GM12878 (cell line): ENCODE results near the gene NRG3. TPM values are rescaled to one million over a fixed set of nuclear protein-coding genes. Genes with fewer than 3 reads are reported as not detected.

ENCODE experiments used
- ATAC-seq: fragments of 200-7000 bp; cut with Tn5 transposase; 3 replicates; pipeline ENCODE4 v1.9.1; 2020; ENCODE audit warnings: mild to moderate bottlenecking, moderate library complexity
- BruUV-seq: library from RNA; stranded (reverse); fragments of 400-500 nt; replicated peaks from 2 replicates; lab custom pipeline; 2021; lab: Mats Ljungman, UMichigan
- CTCF ChIA-PET: fragments of 300-600 bp; sonication (Branson Sonifier 250); formaldehyde crosslinking; extraction: SDS; loops from one replicate; lab custom pipeline; 2021; ENCODE audit warnings: inconsistent platforms; lab: Yijun Ruan, JAX
- POLR2A ChIA-PET: fragments of 350-600 bp; formaldehyde crosslinking; extraction: SDS; loops from one replicate; lab custom pipeline; 2021; ENCODE audit warnings: inconsistent platforms; lab: Charles Lee
- RAD21 ChIA-PET: fragments of 300-600 bp; sonication (Branson Sonifier 250); formaldehyde crosslinking; loops from one replicate; lab custom pipeline; 2023; ENCODE audit warnings: antibody characterized with exemption; ENCODE audit not compliant: unreplicated experiment; lab: Charles Lee
- SMC1A ChIA-PET: fragments of 300-600 bp; sonication (Branson Sonifier 250); formaldehyde crosslinking; loops from one replicate; lab custom pipeline; 2023; ENCODE audit not compliant: unreplicated experiment, uncharacterized antibody; lab: Charles Lee
- DNase-seq: peaks from one replicate; pipeline ENCODE4 v3.0.0-alpha.2; 2011; ENCODE audit warnings: low read depth, low spot score
- FAIRE-seq: peaks from 3 replicates; lab custom pipeline; 2011; peaks lifted over from hg19 to GRCh38; lab: Jason Lieb, UNC
- H2AFZ ChIP-seq: 2 replicates; pipeline ENCODE4 v1.6.0; 2011; ENCODE audit warnings: low read depth, low read length, control low read depth; ENCODE audit not compliant: control insufficient read depth
- H3K27ac ChIP-seq: 2 replicates; pipeline ENCODE4 v1.5.1; 2011; ENCODE audit warnings: control low read depth; ENCODE audit not compliant: control insufficient read depth, insufficient read depth
- H3K27me3 ChIP-seq, 2 experiments: replicated peaks in 1 of 2; 2 replicates each; pipeline versions ENCODE4 v1.6.0 to v1.6.1; 2011; ENCODE audit warnings: low read length in 1 of 2; ENCODE audit not compliant: control insufficient read depth in 2 of 2, insufficient read depth in 2 of 2
- H3K36me3 ChIP-seq, 2 experiments: 2 replicates each; pipeline ENCODE4 v1.5.1; 2011; ENCODE audit warnings: low read length in 1 of 2; ENCODE audit not compliant: control insufficient read depth in 2 of 2, insufficient read depth in 2 of 2
- H3K4me1 ChIP-seq: 2 replicates; pipeline ENCODE4 v1.6.1; 2011; ENCODE audit warnings: mild to moderate bottlenecking, low read length, moderate library complexity, mixed read lengths; ENCODE audit not compliant: control insufficient read depth, insufficient read depth
- H3K4me2 ChIP-seq: 2 replicates; pipeline ENCODE4 v1.6.0; 2011; ENCODE audit warnings: control low read depth; ENCODE audit not compliant: control insufficient read depth, insufficient read depth
- H3K4me3 ChIP-seq: fragments of 200-600 bp; sonication (generic); 2 replicates; pipeline ENCODE4 v1.5.1; 2016
- H3K79me2 ChIP-seq: 2 replicates; pipeline ENCODE4 v1.6.0; 2011; ENCODE audit warnings: low read length; ENCODE audit not compliant: control insufficient read depth, insufficient read depth
- H3K9ac ChIP-seq: 2 replicates; pipeline ENCODE4 v1.8.0; 2011; ENCODE audit warnings: low read length, control low read depth, mixed read lengths; ENCODE audit not compliant: control insufficient read depth, insufficient read depth
- H3K9me3 ChIP-seq: replicated peaks from 3 replicates; pipeline ENCODE4 v1.5.1; 2011; ENCODE audit warnings: mild to moderate bottlenecking, low read length; ENCODE audit not compliant: control insufficient read depth, insufficient read depth
- H4K20me1 ChIP-seq: 2 replicates; pipeline ENCODE4 v1.6.0; 2011; ENCODE audit not compliant: control insufficient read depth, insufficient read depth
- EP300 ChIP-seq, 2 experiments: fragments of 150-350 bp in 1 of 2; IDR thresholded peaks; 2 replicates each; pipeline ENCODE4 v1.6.1; 2011 to 2012; ENCODE audit warnings: low read depth in 2 of 2, low read length in 2 of 2, borderline replicate concordance in 1 of 2, improper control_type of control experiment in 1 of 2, inconsistent platforms in 1 of 2; ENCODE audit not compliant: control insufficient read depth in 1 of 2
- GABPA ChIP-seq: IDR thresholded peaks from 2 replicates; pipeline ENCODE4 v1.6.1; 2014; ENCODE audit warnings: antibody characterized with exemption, low read depth, mild to moderate bottlenecking, inconsistent platforms
- JUND ChIP-seq: IDR thresholded peaks from 2 replicates; pipeline ENCODE4 v1.6.1; 2012; ENCODE audit warnings: low read depth, mild to moderate bottlenecking, low read length, improper control_type of control experiment, moderate library complexity
- RUNX3 ChIP-seq: IDR thresholded peaks from 2 replicates; pipeline ENCODE4 v1.6.1; 2012; ENCODE audit warnings: low read length, inconsistent platforms
- WGBS: methylation state at CpG from one replicate; pipeline ENCODE4 v1.1.6; 2016; ENCODE audit warnings: low lambda C conversion rate; ENCODE audit not compliant: insufficient replicate concordance, insufficient coverage; ENCODE audit errors: missing lambda C conversion rate; 5-methylcytosine and 5-hydroxymethylcytosine counted together
- in situ Hi-C: fragments of 300-500 bp; cut with MboI; formaldehyde crosslinking; loops from 9 replicates; pipeline ENCODE4 v1.14.3; 2018; ENCODE audit warnings: mixed read lengths
- intact Hi-C: fragments of 100-400 bp; cut with micrococcal nuclease; formaldehyde crosslinking; loops from one replicate; pipeline ENCODE4 v1.14.2; 2022; ENCODE audit not compliant: unreplicated experiment
- polyA plus RNA-seq, 11 experiments: library from polyadenylated mRNA; depleted of rRNA in 4 of 11; unstranded in 6 of 11; stranded (reverse) in 5 of 11; fragments of >200 nt; fragmentation: Nextera tagmentation in 4 of 11; fragmentation: Illumina TruSeq in 1 of 11; extraction: Ambion mirVana in 4 of 11; extraction: Trizol in 1 of 11; gene quantifications; 1 replicate in 1 of 11; 2 replicates in 10 of 11; pipeline versions ENCODE4 v1.2.1 to v1.2.3, GENCODE V29; 2011 to 2016; ENCODE audit warnings: inconsistent platforms in 2 of 11, missing spikeins in 2 of 11, low read depth in 1 of 11
- total RNA-seq, 4 experiments: library from RNA; depleted of rRNA in 3 of 4; stranded (reverse); fragments of >200 nt in 3 of 4; fragmentation: Illumina TruSeq in 1 of 4; extraction: Trizol in 1 of 4; gene quantifications; 2 replicates each; pipeline versions ENCODE4 v1.2.1 to v1.2.3, GENCODE V29; 2013 to 2021
- TF ChIP-seq, protein P1 (sequence below): fragments of 450-650 bp; IDR thresholded peaks from 2 replicates; pipeline ENCODE4 v1.6.1; 2016; ENCODE audit warnings: mild to moderate bottlenecking, moderate library complexity, borderline replicate concordance

Gene NRG3
- total and polyA plus RNA-seq, 10 of the 15 experiments (the other 5 are each of a cell fraction or from before 2014, with no cell fraction given), result 0.03 to 0.41 (median 0.17) TPM; not detected in 3

DNA sequence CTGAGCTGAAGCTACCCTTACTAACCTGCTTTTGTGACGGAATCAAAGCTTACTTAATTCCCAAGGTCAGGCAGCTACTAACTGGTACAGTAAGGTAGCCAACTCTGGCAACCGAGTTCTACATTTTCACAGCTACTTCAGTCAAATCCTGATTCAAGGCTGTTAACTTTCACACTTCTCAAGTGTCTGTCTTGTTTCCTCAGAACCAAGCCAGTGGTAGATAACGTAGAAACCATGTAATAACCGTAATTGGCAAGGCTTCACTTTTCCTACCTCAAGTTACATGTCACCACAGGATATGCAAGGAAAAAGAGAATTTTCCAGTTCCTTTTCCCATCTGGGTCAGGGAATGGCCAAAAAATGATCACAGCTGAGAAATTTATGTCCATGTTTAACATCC, 746.7 kb downstream of the NRG3 start:
- ChIA-PET SMC1A (no interaction called here), RAD21 (no interaction called here), CTCF (interaction anchor here (0.6 kb wide), 1 partner anchor 985 kb away, joined by 3 read pairs; no protein-coding TSS in a partner anchor), POLR2A (no interaction called here)
- no peaks in the 10 kb centered on the region for H3K36me3 ChIP-seq
- BruUV-seq, result no TSS peak
- H3K9ac ChIP-seq, result no peak overlapping the region
- FAIRE-seq (no peak), DNase-seq (no peak), ATAC-seq (no peak)
- TF ChIP-seq, protein P1, sequence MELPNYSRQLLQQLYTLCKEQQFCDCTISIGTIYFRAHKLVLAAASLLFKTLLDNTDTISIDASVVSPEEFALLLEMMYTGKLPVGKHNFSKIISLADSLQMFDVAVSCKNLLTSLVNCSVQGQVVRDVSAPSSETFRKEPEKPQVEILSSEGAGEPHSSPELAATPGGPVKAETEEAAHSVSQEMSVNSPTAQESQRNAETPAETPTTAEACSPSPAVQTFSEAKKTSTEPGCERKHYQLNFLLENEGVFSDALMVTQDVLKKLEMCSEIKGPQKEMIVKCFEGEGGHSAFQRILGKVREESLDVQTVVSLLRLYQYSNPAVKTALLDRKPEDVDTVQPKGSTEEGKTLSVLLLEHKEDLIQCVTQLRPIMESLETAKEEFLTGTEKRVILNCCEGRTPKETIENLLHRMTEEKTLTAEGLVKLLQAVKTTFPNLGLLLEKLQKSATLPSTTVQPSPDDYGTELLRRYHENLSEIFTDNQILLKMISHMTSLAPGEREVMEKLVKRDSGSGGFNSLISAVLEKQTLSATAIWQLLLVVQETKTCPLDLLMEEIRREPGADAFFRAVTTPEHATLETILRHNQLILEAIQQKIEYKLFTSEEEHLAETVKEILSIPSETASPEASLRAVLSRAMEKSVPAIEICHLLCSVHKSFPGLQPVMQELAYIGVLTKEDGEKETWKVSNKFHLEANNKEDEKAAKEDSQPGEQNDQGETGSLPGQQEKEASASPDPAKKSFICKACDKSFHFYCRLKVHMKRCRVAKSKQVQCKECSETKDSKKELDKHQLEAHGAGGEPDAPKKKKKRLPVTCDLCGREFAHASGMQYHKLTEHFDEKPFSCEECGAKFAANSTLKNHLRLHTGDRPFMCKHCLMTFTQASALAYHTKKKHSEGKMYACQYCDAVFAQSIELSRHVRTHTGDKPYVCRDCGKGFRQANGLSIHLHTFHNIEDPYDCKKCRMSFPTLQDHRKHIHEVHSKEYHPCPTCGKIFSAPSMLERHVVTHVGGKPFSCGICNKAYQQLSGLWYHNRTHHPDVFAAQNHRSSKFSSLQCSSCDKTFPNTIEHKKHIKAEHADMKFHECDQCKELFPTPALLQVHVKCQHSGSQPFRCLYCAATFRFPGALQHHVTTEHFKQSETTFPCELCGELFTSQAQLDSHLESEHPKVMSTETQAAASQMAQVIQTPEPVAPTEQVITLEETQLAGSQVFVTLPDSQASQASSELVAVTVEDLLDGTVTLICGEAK, result no peak
- TF ChIP-seq JUND (no peak), RUNX3 (no peak), GABPA (no peak), EP300 (IDR thresholded peaks at IDR 0.05; ENCODE audit: borderline replicate concordance in 1 of 2, control insufficient read depth in 1 of 2, low read depth in 2 of 2, low read length in 2 of 2) (no peak)
- no peak overlapping the region for H3K27ac ChIP-seq
- H3K27me3 ChIP-seq, result no peaks in the 10 kb centered on the region
- in situ Hi-C loops, result no loop called here
- H3K9me3 ChIP-seq, result no peaks in the 10 kb centered on the region
- no peak overlapping the region for H3K4me3 ChIP-seq
- WGBS, result 30% methylated on average over 4 of the region's 4 CpGs
- intact Hi-C loops, result no loop called here
- no peak overlapping the region for H2AFZ ChIP-seq
- H3K79me2 ChIP-seq, result no peaks in the 10 kb centered on the region
- no peaks in the 10 kb centered on the region for H3K4me1 ChIP-seq
- no peaks in the 10 kb centered on the region for H4K20me1 ChIP-seq
- H3K4me2 ChIP-seq, result no peak overlapping the region
